Umbilical cord (tissue), 2 donors: Measurements from ENCODE around the gene MYF6. TPM values are rescaled to one million over a fixed set of nuclear protein-coding genes. Genes with fewer than 3 reads are reported as not detected.

Source experiments
- DNase-seq: peaks from one replicate; pipeline ENCODE4 v3.0.0-alpha.2; 2015; ENCODE audit warnings: low spot score
- total RNA-seq: library from RNA; depleted of rRNA; stranded (reverse); fragments of >200 nt; gene quantifications from one replicate; pipeline ENCODE4 v1.2.3, GENCODE V29; 2014; ENCODE audit warnings: low replicate concordance; ENCODE audit not compliant: insufficient read depth

MYF6 gene
- total RNA-seq, 1 donor from 2014 or later: not detected

DNA sequence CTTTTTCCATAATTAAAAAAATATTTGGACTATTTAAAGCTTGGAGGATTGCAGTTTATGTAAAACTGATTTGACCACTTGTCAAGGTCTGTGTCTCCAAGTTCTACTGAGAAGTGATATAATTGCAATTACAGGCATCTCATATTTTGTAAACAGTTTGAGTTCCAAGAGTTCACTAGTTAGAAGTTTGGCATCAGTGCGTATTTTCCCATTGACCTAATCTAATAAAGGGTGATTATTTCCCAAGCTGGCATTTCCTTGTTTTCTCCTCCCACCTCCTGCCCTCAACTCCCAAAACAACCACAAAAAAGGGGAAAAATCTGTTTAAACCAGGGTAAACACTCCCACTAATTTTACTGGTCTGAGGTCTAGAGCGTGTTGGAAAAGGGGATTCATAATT lies 3.0 kb upstream of the MYF6 start:
- DNase-seq: no peak

DNA sequence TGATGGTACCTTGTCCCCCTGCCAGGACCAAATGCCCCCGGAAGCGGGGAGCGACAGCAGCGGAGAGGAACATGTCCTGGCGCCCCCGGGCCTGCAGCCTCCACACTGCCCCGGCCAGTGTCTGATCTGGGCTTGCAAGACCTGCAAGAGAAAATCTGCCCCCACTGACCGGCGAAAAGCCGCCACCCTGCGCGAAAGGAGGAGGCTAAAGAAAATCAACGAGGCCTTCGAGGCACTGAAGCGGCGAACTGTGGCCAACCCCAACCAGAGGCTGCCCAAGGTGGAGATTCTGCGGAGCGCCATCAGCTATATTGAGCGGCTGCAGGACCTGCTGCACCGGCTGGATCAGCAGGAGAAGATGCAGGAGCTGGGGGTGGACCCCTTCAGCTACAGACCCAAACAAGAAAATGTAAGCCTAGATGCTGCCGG lies 410 bp downstream of the MYF6 start:
- no peak for DNase-seq

GRCh38 chr12:80708259-80708974 lies 983 bp downstream of the MYF6 start:
- DNase-seq: no peak

DNA sequence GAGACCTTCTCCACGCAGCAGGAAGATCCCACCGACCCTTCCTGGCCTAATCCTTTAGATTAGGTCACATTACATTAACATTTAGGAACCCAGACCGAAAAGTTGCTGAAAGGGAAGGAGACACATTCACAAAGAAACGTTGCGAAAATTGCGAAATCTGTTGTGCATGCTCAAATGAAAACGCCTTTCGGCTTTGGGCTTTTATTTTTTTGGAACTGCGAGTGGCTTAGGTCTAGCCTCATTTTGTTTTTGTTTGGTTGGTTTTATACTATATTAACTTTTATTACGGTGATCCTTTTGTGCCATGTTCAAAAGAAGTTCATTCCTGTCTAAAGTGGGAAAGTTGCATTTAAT lies 1.5 kb downstream of the MYF6 start:
- DNase-seq: no peak

GRCh38 chr12:80709811-80710726 lies 2.6 kb downstream of the MYF6 start:
- DNase-seq: no peak

GRCh38 chr12:80710727-80711449 lies 3.5 kb downstream of the MYF6 start:
- DNase-seq: no peak

- no peak for DNase-seq
Measured at GRCh38 chr12:80711866-80712265, 4.4 kb downstream of the MYF6 start.

GRCh38 chr12:80712866-80713265 lies 5.4 kb downstream of the MYF6 start:
- no peak for DNase-seq

- no peak for DNase-seq
Measured at GRCh38 chr12:80713419-80713818, 6.0 kb downstream of the MYF6 start.

GRCh38 chr12:80714055-80714454 lies 6.6 kb downstream of the MYF6 start:
- peak; percentile 18 for DNase-seq

DNA sequence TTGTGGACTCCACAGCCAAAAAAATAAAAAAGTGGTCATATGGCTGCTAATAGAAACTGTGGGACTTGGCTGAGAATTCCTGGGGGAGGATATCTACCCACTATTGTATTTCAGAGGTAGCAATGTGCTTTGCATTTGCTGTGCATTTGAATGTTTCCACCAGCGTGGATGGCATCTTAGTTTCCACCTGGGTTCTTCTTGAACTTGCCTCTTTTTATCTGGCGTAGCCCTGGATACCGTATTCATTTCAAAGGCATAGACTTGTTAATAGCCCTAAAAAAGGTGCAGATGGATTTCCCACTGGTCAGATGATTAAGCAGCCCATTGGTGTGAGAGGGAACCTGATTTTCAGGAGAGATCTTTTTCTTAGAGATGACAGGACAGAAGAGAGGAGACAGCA lies 7.4 kb downstream of the MYF6 start:
- DNase-seq: no peak

- no peak for DNase-seq
Measured at GRCh38 chr12:80715713-80716249, 8.3 kb downstream of the MYF6 start.

GRCh38 chr12:80716696-80717469 lies 9.4 kb downstream of the MYF6 start, which contains the start of gene MYF5:
MYF5 (plus strand) TSS chr12:80716912; CDS start chr12:80717064, 152 bp downstream.
- no peak for DNase-seq

DNA sequence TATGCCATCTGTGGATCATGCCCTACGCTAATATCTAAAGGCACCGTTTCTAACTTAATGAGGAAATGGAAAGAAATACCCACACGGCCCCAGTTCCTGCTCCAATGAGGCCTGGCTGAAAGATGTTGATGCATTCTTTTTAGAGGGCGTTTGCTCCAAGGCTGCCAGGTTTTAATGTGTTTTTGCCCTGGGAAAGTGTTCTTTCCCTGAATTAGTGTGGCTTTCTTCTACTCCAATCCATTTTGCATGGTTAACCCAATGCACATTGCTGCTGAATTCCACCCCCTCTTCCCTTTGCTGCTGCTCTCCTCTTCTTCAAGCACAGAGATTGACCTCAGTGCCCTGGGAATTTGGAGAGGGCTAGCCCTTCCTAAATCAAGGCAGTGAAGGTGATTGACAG lies 10.4 kb downstream of the MYF6 start:
- DNase-seq: no peak

GRCh38 chr12:80720516-80720915 lies 13.1 kb downstream of the MYF6 start:
- no peak for DNase-seq

GRCh38 chr12:80721326-80721725 lies 13.9 kb downstream of the MYF6 start:
- DNase-seq: no peak

GRCh38 chr12:80745851-80746505 lies 38.5 kb downstream of the MYF6 start:
- no peak for DNase-seq

- no peak for DNase-seq
Measured at GRCh38 chr12:80747800-80748199, 40.4 kb downstream of the MYF6 start.

DNA sequence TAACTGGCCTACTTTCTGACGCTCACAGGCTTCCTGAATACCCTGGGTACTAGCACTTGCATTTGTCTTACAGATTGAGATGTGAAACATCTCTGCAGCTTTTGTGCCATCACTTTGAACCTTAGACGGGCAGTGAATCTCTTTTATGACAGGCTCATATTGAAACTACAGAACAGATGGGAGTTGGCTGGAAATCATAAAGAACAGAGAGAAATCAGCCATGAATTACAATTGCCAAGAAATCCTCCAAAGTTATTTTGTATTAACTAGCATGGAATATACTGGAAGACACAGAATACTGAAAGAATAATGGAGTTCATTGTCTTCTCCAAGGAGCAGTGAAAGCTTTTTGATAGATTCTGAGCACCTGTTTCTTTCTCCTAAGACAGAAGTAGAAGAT lies 42.0 kb downstream of the MYF6 start:
- DNase-seq: no peak

- DNase-seq: no peak
Measured at GRCh38 chr12:80752464-80752863, 45.0 kb downstream of the MYF6 start.

DNA sequence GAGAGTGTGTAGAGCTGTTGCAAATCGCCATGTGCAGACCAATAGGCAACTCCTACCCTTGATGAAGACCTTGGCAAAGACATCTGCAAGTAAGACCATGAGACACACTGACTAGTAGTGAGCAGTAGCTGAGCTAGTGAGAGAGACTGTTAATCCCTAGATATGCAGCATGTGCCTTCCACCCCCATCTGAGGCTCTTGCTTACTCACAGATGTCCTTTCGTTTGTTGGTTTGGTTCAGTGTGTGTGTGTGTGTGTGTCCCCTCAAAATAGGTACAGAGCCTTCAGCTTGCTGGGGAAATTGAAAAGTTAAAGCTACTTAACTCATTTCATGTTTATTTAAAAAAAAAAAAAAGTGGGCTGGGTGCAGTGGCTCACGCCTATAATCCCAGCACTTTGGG lies 46.8 kb downstream of the MYF6 start:
- DNase-seq: no peak
